Astrocyte (in vitro differentiated cells and primary cell): Measurements from ENCODE around the gene NTN3. TPM values are rescaled to one million over a fixed set of nuclear protein-coding genes. Genes with fewer than 3 reads are reported as not detected.

Source experiments
- DNase-seq: peaks from one replicate; pipeline ENCODE4 v3.0.0-alpha.2; 2010; ENCODE audit warnings: low read depth
- FAIRE-seq: peaks from 2 replicates; lab custom pipeline; 2011; peaks lifted over from hg19 to GRCh38; lab: Jason Lieb, UNC
- H2AFZ ChIP-seq: 2 replicates; pipeline ENCODE4 v1.6.0; 2012; ENCODE audit warnings: low read depth, low read length, inconsistent platforms
- H3K27ac ChIP-seq: 2 replicates; pipeline ENCODE4 v1.5.1; 2011; ENCODE audit warnings: low read depth, low read length, inconsistent platforms
- H3K27me3 ChIP-seq: 2 replicates; pipeline ENCODE4 v1.6.0; 2011; ENCODE audit warnings: low read length, inconsistent platforms; ENCODE audit not compliant: insufficient read depth
- H3K36me3 ChIP-seq: 2 replicates; pipeline ENCODE4 v1.5.1; 2011; ENCODE audit warnings: low read length, inconsistent platforms; ENCODE audit not compliant: insufficient read depth
- H3K4me1 ChIP-seq: 2 replicates; pipeline ENCODE4 v1.5.1; 2011; ENCODE audit warnings: low read length, inconsistent platforms; ENCODE audit not compliant: insufficient read depth
- H3K4me2 ChIP-seq: 2 replicates; pipeline ENCODE4 v1.6.0; 2012; ENCODE audit warnings: low read length, inconsistent platforms
- H3K4me3 ChIP-seq: 2 replicates; pipeline ENCODE4 v1.5.1; 2011; ENCODE audit warnings: low read depth, mild to moderate bottlenecking, low read length, inconsistent platforms; ENCODE audit not compliant: insufficient read depth
- H3K79me2 ChIP-seq: 2 replicates; pipeline ENCODE4 v1.6.0; 2012; ENCODE audit warnings: mild to moderate bottlenecking, low read length, inconsistent platforms; ENCODE audit not compliant: insufficient read depth
- H3K9ac ChIP-seq: 2 replicates; pipeline ENCODE4 v1.6.0; 2012; ENCODE audit warnings: mild to moderate bottlenecking, low read length, inconsistent platforms
- H3K9me3 ChIP-seq: 2 replicates; pipeline ENCODE4 v1.5.1; 2012; ENCODE audit warnings: low read depth, mild to moderate bottlenecking, low read length, inconsistent platforms; ENCODE audit not compliant: insufficient read depth
- H4K20me1 ChIP-seq: 2 replicates; pipeline ENCODE4 v1.6.0; 2012; ENCODE audit warnings: low read length, inconsistent platforms; ENCODE audit not compliant: insufficient read depth
- H3K27ac Mint-ChIP-seq: one replicate; pipeline ENCODE4 v1.8.0; 2021; ENCODE audit warnings: mild to moderate bottlenecking, mixed read lengths; ENCODE audit not compliant: unreplicated experiment
- H3K27me3 Mint-ChIP-seq: one replicate; pipeline ENCODE4 v1.8.0; 2021; ENCODE audit warnings: low read depth, mixed read lengths; ENCODE audit not compliant: unreplicated experiment
- H3K36me3 Mint-ChIP-seq: one replicate; pipeline ENCODE4 v1.8.0; 2021; ENCODE audit warnings: low read depth, mixed read lengths; ENCODE audit not compliant: unreplicated experiment
- H3K4me1 Mint-ChIP-seq: one replicate; pipeline ENCODE4 v1.8.0; 2021; ENCODE audit warnings: low read depth, mixed read lengths; ENCODE audit not compliant: unreplicated experiment
- H3K4me3 Mint-ChIP-seq: one replicate; pipeline ENCODE4 v1.8.0; 2021; ENCODE audit warnings: mild to moderate bottlenecking, moderate library complexity, mixed read lengths; ENCODE audit not compliant: unreplicated experiment
- H3K9me3 Mint-ChIP-seq: one replicate; pipeline ENCODE4 v1.8.0; 2021; ENCODE audit warnings: mild to moderate bottlenecking, mixed read lengths; ENCODE audit not compliant: unreplicated experiment
- EZH2 ChIP-seq: IDR thresholded peaks from 2 replicates; pipeline ENCODE4 v1.6.1; 2012; ENCODE audit warnings: mild to moderate bottlenecking, low read length, inconsistent platforms; ENCODE audit not compliant: insufficient read depth
- total RNA-seq: library from RNA; stranded (reverse); gene quantifications from 2 replicates; pipeline ENCODE4 v1.2.1, GENCODE V29; 2021
- TF ChIP-seq, protein P1 (sequence below): IDR thresholded peaks from 2 replicates; pipeline ENCODE4 v1.5.1; 2011; ENCODE audit warnings: low read depth, mild to moderate bottlenecking, inconsistent platforms, low read length, moderate library complexity; ENCODE audit not compliant: insufficient read depth

NTN3 gene
- total RNA-seq, 1 donor from 2014 or later, result 1.1 TPM

DNA sequence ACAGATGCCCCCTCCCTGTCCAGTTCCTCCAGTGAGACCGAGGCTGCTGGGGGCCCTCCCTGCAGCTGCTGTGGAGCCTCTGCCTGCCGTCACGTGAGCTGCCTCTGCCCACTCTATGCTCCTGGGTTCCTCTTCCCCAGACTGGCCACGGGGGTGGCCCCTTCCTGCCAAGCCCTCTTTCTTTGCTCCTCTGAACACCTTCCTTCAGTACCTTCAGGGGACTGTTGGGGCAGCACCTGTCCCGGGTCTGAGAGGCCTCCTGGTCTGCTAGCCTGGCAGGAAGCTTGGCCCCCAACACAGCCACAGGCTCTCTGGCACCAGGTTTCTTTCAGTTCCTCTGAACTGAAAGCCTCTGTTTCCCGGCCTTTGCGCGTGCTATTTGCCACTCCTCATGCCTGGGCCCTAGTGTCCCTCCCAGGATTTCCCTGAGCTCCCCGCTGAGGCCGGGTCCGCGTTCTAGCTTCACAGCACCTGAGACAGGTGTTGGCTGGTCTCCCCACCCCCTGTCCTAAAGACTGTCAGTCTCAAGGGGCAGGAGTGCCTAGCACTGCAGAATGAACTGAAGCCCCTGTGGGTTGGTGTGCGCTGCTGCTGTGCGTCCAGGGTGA is 36.1 kb downstream of the NTN3 start:
- Histone ChIP-seq H3K4me3 (no peak overlapping the region), H3K27me3 (no peaks in the 10 kb centered on the region), H2AFZ (no peak overlapping the region), H3K79me2 (no peaks in the 10 kb centered on the region), H3K9ac (no peak overlapping the region), H3K36me3 (no peaks in the 10 kb centered on the region), H4K20me1 (peaks cover 7% of the 10 kb centered on the region), H3K4me1 (peaks cover 20% of the 10 kb centered on the region), H3K9me3 (no peaks in the 10 kb centered on the region), H3K27ac (no peak overlapping the region), H3K4me2 (no peak overlapping the region)
- peaks cover 12% of the 10 kb centered on the region for H3K4me1 Mint-ChIP-seq
- DNase-seq, result no peak
- no peaks in the 10 kb centered on the region for H3K9me3 Mint-ChIP-seq
- H3K4me3 Mint-ChIP-seq, result no peak overlapping the region
- peaks cover 2% of the 10 kb centered on the region for H3K36me3 Mint-ChIP-seq
- TF ChIP-seq, protein P1, sequence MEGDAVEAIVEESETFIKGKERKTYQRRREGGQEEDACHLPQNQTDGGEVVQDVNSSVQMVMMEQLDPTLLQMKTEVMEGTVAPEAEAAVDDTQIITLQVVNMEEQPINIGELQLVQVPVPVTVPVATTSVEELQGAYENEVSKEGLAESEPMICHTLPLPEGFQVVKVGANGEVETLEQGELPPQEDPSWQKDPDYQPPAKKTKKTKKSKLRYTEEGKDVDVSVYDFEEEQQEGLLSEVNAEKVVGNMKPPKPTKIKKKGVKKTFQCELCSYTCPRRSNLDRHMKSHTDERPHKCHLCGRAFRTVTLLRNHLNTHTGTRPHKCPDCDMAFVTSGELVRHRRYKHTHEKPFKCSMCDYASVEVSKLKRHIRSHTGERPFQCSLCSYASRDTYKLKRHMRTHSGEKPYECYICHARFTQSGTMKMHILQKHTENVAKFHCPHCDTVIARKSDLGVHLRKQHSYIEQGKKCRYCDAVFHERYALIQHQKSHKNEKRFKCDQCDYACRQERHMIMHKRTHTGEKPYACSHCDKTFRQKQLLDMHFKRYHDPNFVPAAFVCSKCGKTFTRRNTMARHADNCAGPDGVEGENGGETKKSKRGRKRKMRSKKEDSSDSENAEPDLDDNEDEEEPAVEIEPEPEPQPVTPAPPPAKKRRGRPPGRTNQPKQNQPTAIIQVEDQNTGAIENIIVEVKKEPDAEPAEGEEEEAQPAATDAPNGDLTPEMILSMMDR, result no peak
- TF ChIP-seq EZH2, result no peak
- H3K27ac Mint-ChIP-seq, result no peak overlapping the region
- FAIRE-seq, result no peak
- peaks cover 1% of the 10 kb centered on the region for H3K27me3 Mint-ChIP-seq

DNA sequence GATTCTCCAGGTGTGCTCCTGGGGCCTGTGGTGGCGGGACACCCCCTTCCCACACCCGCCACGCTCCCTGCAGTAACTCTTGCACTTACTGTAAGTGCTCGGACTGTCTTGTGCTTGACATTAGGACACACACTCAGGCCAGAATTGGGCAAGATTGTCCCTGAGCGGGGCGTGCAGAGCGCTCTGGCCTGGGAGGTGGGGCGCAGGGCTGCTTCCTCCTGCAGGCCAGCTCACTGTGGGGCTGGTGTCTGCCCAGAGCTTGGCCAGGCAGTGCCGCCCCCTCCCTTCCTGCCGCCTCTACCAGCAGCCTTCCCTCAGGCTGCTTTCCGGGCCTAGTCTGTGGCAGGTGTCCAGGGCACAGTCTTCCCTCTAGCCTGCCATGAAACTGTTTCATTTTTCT is 36.6 kb downstream of the NTN3 start:
- peaks cover 2% of the 10 kb centered on the region for H4K20me1 ChIP-seq
- no peak overlapping the region for H3K4me2 ChIP-seq
- H3K27ac ChIP-seq, result no peak overlapping the region
- FAIRE-seq (no peak), DNase-seq (no peak)
- H3K27me3 ChIP-seq, result no peaks in the 10 kb centered on the region
- H3K9me3 ChIP-seq, result no peaks in the 10 kb centered on the region
- no peaks in the 10 kb centered on the region for H3K36me3 ChIP-seq
- Mint-ChIP-seq H3K36me3 (peaks cover 2% of the 10 kb centered on the region), H3K4me1 (peaks cover 8% of the 10 kb centered on the region), H3K9me3 (no peaks in the 10 kb centered on the region), H3K27ac (no peak overlapping the region), H3K4me3 (no peak overlapping the region), H3K27me3 (peaks cover 1% of the 10 kb centered on the region)
- H3K4me1 ChIP-seq, result peaks cover 15% of the 10 kb centered on the region
- no peak overlapping the region for H2AFZ ChIP-seq
- H3K79me2 ChIP-seq, result no peaks in the 10 kb centered on the region
- H3K9ac ChIP-seq, result no peak overlapping the region
- no peak for TF ChIP-seq EZH2
- TF ChIP-seq, protein P1, result no peak
- no peak overlapping the region for H3K4me3 ChIP-seq

DNA sequence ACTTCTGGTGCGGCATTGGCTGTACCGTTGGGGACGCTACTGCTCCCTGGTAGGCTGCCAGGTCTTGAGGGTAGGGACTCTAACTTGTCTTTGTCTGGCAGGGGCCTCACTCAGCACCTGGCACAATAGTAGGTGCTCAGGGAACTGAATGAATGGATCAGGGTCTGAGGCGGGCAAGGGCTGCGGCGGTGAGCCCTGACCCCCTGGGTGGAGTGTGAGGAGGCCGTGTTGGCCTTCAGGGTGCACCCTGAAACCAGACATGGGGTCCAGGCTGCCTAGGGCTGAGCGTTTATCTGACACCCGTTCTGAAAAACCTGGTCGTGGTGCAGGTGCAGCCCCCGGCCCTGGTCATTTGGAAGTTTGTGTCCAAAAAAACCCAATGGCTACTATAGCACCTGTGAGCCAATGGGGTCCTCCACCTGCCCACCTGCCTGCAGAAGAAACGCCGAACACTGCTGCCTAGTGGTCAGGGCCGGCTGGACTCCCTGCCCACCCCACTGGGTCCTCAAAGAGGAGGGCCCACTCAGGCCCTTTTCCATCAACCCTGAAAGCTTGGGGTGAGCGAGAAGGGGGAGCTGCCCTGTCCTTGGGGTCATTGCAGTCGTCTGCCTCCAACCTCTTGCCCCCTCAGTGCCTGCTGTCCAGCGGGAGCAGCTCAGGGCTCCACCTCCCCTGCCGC is 37.8 kb downstream of the NTN3 start:
- Mint-ChIP-seq H3K4me3 (no peak overlapping the region), H3K27ac (no peak overlapping the region), H3K4me1 (peaks cover 4% of the 10 kb centered on the region), H3K9me3 (no peaks in the 10 kb centered on the region), H3K27me3 (peaks cover 1% of the 10 kb centered on the region), H3K36me3 (peaks cover 2% of the 10 kb centered on the region)
- Histone ChIP-seq H3K4me3 (no peak overlapping the region), H3K4me2 (no peak overlapping the region), H3K4me1 (peaks cover 12% of the 10 kb centered on the region), H4K20me1 (no peaks in the 10 kb centered on the region), H3K27me3 (no peaks in the 10 kb centered on the region), H3K79me2 (no peaks in the 10 kb centered on the region), H3K27ac (no peak overlapping the region), H3K9ac (no peak overlapping the region), H2AFZ (no peak overlapping the region), H3K36me3 (no peaks in the 10 kb centered on the region), H3K9me3 (no peaks in the 10 kb centered on the region)
- DNase-seq (no peak), FAIRE-seq (no peak)
- TF ChIP-seq, protein P1, result no peak
- TF ChIP-seq EZH2, result no peak
